HEK293 (cell line): Measurements from ENCODE around the gene RAB20.

Experiments
- CTCF ChIP-seq: fragments of 450-650 bp; formaldehyde crosslinking; IDR thresholded peaks from 2 replicates; pipeline ENCODE4 v1.5.1; 2016; ENCODE audit warnings: missing biosample characterization, missing genetic modification characterization
- ZNF274 ChIP-seq, 2 experiments: fragments of 200-500 bp in 1 of 2; fragments of 450-650 bp in 1 of 2; sonication (Bioruptor generic) in 1 of 2; formaldehyde crosslinking in 1 of 2; IDR thresholded peaks; 2 replicates each; pipeline versions ENCODE4 v1.5.1 to v1.6.1; 2014 to 2016; ENCODE audit warnings: borderline replicate concordance in 1 of 2, inconsistent platforms in 1 of 2, low read length in 1 of 2, missing biosample characterization in 1 of 2, missing genetic modification characterization in 1 of 2
- ZNF670 ChIP-seq: fragments of 450-650 bp; formaldehyde crosslinking; IDR thresholded peaks from 2 replicates; pipeline ENCODE4 v1.5.1; 2016; ENCODE audit warnings: missing biosample characterization, missing genetic modification characterization, low read depth
- TF ChIP-seq, protein P1 (sequence below): fragments of 450-650 bp; formaldehyde crosslinking; IDR thresholded peaks from 2 replicates; pipeline ENCODE4 v1.5.1; 2016; ENCODE audit warnings: missing biosample characterization, missing genetic modification characterization, low read depth

DNA sequence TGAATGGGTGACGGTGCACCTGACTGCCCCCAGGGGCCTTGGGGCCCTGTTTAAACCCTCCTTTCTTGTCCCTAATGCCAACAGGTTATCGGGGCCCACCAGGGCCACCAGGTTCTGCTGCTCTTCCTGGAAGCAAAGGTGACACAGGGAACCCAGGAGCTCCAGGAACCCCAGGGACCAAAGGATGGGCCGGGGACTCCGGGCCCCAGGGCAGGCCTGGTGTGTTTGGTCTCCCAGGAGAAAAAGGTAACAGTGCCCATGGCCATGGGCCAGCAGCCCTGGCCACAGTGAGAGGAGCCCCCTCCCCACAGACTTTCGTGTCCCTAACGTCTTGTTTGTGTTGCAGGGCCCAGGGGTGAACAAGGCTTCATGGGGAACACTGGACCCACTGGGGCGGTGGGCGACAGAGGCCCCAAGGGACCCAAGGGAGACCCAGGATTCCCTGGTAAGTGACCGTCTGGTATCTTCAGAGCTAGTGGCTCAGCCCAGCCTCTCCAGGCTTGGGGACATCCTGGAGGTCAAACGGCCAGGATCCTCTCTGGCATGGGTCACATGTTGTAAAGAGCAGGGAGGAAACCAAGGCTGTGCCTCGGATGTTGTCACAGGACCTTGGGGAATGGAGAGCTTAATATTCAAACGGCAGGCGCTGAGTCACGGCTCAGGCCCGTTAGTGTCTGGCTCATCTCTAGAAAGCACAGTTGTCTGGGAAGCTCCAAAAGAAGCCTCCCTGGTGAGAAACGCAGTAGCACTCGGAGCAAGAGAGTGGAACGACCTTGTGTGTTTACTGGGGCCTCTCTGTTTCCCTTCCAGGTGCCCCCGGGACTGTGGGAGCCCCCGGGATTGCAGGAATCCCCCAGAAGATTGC, 58.3 kb downstream of the RAB20 start:
- TF ChIP-seq CTCF (no peak), ZNF670 (no peak), ZNF274 (IDR thresholded peaks at IDR 0.05; ENCODE audit: low read length) (no peak), ZNF274 (tag by site-specific recombination; IDR thresholded peaks at IDR 0.05; ENCODE audit: borderline replicate concordance) (no peak)
- TF ChIP-seq, protein P1, sequence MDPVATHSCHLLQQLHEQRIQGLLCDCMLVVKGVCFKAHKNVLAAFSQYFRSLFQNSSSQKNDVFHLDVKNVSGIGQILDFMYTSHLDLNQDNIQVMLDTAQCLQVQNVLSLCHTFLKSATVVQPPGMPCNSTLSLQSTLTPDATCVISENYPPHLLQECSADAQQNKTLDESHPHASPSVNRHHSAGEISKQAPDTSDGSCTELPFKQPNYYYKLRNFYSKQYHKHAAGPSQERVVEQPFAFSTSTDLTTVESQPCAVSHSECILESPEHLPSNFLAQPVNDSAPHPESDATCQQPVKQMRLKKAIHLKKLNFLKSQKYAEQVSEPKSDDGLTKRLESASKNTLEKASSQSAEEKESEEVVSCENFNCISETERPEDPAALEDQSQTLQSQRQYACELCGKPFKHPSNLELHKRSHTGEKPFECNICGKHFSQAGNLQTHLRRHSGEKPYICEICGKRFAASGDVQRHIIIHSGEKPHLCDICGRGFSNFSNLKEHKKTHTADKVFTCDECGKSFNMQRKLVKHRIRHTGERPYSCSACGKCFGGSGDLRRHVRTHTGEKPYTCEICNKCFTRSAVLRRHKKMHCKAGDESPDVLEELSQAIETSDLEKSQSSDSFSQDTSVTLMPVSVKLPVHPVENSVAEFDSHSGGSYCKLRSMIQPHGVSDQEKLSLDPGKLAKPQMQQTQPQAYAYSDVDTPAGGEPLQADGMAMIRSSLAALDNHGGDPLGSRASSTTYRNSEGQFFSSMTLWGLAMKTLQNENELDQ, result no peak
